Measurements from ENCODE around the gene ANAPC16.

The ANAPC16 gene

DNA sequence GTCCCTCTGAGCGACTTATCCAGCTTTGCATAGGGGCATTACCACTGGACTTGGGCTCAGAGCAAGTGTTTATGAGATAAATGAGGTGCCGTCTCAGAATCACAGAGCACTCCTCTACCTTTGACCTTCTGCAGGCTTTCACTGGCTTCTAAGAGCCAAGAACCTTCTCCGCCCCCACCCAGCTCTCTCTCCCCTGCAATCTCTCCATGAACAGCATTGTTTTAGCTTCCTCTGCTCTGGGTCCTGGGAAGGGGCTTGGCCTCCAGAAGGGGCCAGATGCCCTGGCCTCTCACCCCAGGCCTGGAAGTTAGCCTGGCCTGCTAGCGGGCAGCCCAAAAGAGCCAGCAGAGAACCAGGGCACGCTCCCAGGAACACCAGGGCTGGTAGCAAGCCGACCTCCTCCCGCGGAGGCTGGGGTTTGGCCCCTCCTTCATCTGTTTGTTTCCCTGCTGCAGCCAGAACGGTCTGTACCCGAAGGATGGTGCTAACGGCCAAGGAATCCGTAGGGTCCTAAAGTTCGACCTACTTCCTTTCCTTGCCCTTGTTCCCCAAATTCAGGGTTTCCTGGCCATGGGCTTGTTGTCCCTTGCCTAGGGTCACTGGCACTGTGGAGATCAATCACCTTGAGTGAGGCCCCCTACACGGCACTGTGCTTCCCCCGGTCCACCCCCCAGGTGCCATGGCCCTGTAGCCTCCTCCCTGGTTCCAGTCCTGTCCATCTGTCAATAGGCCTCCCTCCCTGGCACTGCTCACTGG lies 39.2 kb downstream of the ANAPC16 start:
- TF ChIP-seq, protein P1, sequence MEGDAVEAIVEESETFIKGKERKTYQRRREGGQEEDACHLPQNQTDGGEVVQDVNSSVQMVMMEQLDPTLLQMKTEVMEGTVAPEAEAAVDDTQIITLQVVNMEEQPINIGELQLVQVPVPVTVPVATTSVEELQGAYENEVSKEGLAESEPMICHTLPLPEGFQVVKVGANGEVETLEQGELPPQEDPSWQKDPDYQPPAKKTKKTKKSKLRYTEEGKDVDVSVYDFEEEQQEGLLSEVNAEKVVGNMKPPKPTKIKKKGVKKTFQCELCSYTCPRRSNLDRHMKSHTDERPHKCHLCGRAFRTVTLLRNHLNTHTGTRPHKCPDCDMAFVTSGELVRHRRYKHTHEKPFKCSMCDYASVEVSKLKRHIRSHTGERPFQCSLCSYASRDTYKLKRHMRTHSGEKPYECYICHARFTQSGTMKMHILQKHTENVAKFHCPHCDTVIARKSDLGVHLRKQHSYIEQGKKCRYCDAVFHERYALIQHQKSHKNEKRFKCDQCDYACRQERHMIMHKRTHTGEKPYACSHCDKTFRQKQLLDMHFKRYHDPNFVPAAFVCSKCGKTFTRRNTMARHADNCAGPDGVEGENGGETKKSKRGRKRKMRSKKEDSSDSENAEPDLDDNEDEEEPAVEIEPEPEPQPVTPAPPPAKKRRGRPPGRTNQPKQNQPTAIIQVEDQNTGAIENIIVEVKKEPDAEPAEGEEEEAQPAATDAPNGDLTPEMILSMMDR (IDR thresholded peaks at IDR 0.05; ENCODE audit: low read depth, low read length) = no peak

DNA sequence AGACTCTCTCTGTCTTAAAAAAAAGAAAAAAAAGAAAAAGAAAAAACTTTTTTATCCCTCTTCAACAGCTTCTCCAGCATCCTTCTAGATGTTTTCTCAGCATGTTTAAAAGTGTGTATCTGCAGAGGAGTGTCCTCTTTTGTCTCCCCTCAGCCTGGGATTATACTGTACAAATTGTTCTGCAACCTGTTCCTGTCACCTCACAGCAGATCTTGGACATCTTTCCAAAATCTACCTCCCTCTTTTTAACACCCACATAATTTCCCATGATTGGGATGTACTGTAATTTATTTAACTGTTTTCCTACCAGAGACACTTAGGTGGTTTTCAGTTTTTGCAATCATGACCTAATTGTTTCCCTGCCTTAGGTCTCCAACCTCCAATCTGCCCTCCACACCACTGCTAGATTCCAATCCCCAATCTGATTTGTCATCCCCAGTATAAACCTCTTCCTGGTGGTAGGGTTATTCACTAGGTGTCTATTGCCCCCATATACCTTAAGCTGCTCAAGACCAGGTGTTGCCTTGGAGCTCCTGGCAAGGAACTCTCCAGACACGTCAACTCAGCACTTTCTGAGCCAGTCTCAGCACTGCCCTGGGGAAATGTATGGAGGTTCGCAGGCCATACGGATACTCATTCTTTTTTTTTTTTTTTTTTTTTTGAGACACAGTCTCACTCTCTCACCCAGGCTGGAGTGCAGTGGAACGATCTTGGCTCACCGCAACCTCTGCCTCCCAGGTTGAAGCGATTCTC lies 40.3 kb downstream of the ANAPC16 start:
- TF ChIP-seq, protein P1 (IDR thresholded peaks at IDR 0.05; ENCODE audit: low read depth, low read length) = no peak
- H3K4me3 ChIP-seq (ENCODE audit: low read depth, low read length) = no peak overlapping the region

More for the DNA sequence above, 39.2 kb downstream of the ANAPC16 start:
- H3K4me3 ChIP-seq (ENCODE audit: low read depth, low read length) = peak overlapping the region; percentile 20; the same call in 1 of the 2 replicates

DNA sequence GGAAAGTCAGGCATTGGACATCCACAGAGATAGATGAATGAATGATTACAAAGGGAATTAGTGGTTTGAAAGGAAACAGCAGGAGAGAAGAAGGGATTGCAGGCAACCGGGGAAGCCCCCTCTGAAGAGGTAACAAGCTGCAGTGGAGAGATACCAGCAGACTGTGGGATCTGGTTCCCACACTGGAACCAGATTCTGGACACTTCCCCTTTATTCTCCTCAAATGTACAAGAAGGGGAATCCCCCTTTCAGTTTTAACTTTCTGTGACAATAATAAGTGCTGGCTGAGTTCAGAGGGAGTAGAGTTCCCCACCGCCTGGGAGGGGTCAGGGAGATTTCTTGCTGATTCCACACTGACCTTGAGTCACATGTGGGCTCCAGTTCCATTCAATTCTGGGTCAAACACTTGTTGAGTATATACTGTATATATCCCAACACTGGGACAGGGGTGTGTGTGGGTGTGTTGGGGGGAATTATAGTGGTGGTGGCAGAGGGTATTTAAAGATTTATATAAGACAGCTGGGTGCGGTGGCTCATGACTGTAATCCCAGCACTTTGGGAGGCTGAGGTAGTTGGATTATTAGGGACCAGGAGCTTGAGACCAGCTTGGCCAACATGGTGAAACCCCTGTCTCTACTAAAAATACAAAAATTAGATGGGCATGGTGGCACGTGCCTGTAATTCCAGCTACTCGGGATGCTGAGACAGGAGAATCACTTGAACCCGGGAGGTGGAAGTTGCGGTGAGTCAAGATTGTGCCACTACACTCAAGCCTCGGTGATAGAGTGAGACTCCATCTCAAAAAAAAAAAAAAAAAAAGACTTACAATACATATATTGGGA lies 41.5 kb downstream of the ANAPC16 start:
- no peak overlapping the region for H3K4me3 ChIP-seq (ENCODE audit: low read depth, low read length)
- TF ChIP-seq, protein P1 (IDR thresholded peaks at IDR 0.05; ENCODE audit: low read depth, low read length) = no peak

DNA sequence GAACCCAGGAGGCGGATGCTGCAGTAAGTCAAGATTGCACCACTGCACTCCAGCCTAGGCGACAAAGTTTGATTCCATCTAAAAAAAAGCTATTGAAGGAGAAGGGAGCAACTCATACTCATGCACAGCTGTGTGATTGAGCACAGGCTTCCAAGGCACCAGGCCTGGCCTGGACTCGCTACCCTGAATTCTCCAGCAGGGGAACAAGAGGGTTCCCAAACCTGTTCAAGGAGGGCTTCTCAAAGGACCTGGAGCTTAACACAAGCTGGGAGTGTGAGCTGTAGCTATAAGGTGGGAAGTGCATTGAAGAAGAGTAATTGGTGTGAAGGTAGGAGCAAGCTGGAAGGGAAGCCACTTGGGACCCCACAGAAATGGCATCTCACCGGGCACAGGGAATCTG lies 42.8 kb downstream of the ANAPC16 start:
- TF ChIP-seq, protein P1 (IDR thresholded peaks at IDR 0.05; ENCODE audit: low read depth, low read length) = no peak
- no peak overlapping the region for H3K4me3 ChIP-seq (ENCODE audit: low read depth, low read length)

DNA sequence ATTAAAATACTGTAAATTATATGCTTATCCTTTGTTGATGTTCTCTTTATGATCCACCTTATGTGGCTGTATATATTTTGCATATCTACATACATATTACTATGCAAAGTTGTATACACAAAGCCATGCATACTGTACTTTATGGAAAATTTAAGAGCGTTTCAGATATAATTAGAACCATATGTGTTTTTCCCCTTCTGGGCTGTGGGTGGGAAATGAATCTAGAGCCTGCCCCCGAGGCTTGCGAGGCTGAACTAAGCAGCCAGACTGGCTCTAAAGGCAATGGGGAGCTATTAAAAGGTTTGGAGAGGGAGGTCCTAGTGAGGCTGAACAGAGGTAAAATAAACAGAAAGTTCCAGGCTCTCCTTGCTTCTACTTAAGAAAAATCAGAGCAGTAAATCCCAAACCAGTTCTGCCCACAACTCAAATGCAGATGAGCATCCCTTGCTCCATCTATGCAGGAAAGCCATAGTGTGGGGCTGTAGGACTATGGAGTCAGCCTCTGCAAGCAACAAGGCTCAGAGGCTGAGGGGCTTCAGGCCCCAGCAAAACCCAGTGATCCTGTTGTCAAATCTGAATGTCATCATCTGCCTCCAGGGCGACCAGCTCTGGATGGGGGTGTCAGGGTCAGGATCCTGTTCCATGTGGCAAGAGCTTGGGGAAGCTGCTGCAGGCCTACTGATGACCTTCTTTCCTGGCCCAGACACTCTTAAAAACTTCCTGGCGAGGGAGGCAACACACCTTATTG lies 43.9 kb downstream of the ANAPC16 start:
- TF ChIP-seq, protein P1 (IDR thresholded peaks at IDR 0.05; ENCODE audit: low read depth, low read length) = no peak
- no peak overlapping the region for H3K4me3 ChIP-seq (ENCODE audit: low read depth, low read length)

DNA sequence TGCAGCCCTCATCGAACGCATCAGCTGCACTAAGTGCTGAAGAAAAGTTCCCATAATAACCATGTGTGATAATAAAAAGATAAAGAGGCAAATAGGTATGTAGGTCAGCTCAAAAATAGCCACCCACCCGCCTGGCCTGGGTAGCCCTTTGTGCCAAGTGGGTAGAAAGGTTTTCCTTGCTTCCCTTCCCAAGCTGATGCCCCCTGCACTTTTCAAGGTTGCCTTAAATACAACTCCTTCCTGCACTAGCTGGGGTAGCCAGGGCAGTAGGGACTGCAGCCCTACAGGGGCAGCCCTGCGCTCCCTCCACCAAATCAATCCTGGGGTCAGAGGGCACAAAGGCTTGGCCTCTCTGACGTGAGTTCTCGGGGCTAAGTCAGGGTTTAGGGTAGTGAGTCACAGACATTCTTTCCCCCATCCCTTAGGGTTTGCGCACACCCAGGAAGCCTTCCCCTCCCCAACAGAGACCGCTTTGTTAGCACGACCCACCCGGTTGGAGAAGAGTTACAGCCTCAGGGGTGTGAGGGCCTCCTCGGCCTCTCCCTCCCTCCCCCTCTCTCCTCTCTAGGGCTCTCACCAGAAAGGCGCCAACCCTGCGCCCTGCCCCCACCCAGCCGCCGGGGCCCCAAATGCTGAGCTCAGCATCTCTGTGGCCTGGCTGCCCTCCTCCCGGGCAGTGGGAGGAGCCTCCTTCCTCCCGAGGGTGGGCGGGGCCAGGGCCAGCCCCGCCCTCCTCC lies 44.6 kb downstream of the ANAPC16 start:
- H3K4me3 ChIP-seq (ENCODE audit: low read depth, low read length) = peak overlapping the region; percentile 43
- TF ChIP-seq, protein P1 (IDR thresholded peaks at IDR 0.05; ENCODE audit: low read depth, low read length) = no peak
